HG02970 (cell line): Measurements from ENCODE around the gene PA2G4.
"Not testable (repeated sequence)": the region's sequence is repeated elsewhere in the genome, so short reads cannot be mapped to it uniquely, and the experiment has no call there.

Experiments used
- ATAC-seq: cut with Tn5 transposase; IDR thresholded peaks from one replicate; pipeline ENCODE4 v1.9.1; 2021; ENCODE audit warnings: mild to moderate bottlenecking, moderate library complexity, moderate number of reproducible peaks; ENCODE audit not compliant: unreplicated experiment, low FRiP score

Gene PA2G4

GRCh38 chr12:56098592-56098991 is 5.8 kb upstream of the PA2G4 start:
- no peak for ATAC-seq

- no peak for ATAC-seq
These were observed 4.6 kb upstream of the PA2G4 start for GRCh38 chr12:56099787-56100186.

GRCh38 chr12:56101045-56101444 is 3.3 kb upstream of the PA2G4 start:
- ATAC-seq, result no peak

- no peak for ATAC-seq
These were observed 1.7 kb upstream of the PA2G4 start for GRCh38 chr12:56102683-56103065.

- no peak for ATAC-seq
These were observed 1.2 kb upstream of the PA2G4 start for GRCh38 chr12:56103066-56103711.

- no peak for ATAC-seq
These were observed 593 bp upstream of the PA2G4 start for GRCh38 chr12:56103823-56104108.

- peak; percentile 4 for ATAC-seq
These were observed 653 bp downstream of the PA2G4 start for GRCh38 chr12:56104815-56105608.

GRCh38 chr12:56105609-56105902 is 1.2 kb downstream of the PA2G4 start:
- ATAC-seq, result no peak

GRCh38 chr12:56107242-56107641 is 2.9 kb downstream of the PA2G4 start:
- no peak for ATAC-seq

GRCh38 chr12:56110571-56110970 is 6.2 kb downstream of the PA2G4 start:
- no peak for ATAC-seq

- ATAC-seq, result no peak
These were observed 9.7 kb downstream of the PA2G4 start for GRCh38 chr12:56114084-56114483.

GRCh38 chr12:56115329-56115728 is 11.0 kb downstream of the PA2G4 start:
- no peak for ATAC-seq

GRCh38 chr12:56116267-56117081 is 12.1 kb downstream of the PA2G4 start, which contains the start of gene RPL41:
RPL41 (plus strand) TSS chr12:56116633.
- peak; percentile 39 for ATAC-seq

- not testable (repeated sequence) for ATAC-seq
These were observed 12.8 kb downstream of the PA2G4 start for GRCh38 chr12:56117082-56117706.

- ATAC-seq, result peak; percentile 75
These were observed 13.7 kb downstream of the PA2G4 start, which contains the start of gene ZC3H10 for GRCh38 chr12:56117778-56118687. ZC3H10 (plus strand) TSS chr12:56118266; CDS start chr12:56120563, 2,297 bp downstream.

GRCh38 chr12:56118688-56119357 is 14.5 kb downstream of the PA2G4 start:
- peak; percentile 1 for ATAC-seq

GRCh38 chr12:56119361-56119796 is 15.0 kb downstream of the PA2G4 start:
- no peak for ATAC-seq

- ATAC-seq, result no peak
These were observed 15.9 kb downstream of the PA2G4 start for GRCh38 chr12:56120158-56120846.
